Neural progenitor cell (in vitro differentiated cells): ENCODE results near the gene PSKH1. TPM values are rescaled to one million over a fixed set of nuclear protein-coding genes. Genes with fewer than 3 reads are reported as not detected.

Experiments used
- DNase-seq: peaks from one replicate; pipeline ENCODE4 v3.0.0-alpha.2; 2016; ENCODE audit warnings: low spot score
- H2AFZ ChIP-seq: fragments of 200-600 bp; sonication (generic); replicated peaks from 2 replicates; pipeline ENCODE4 v1.6.1; 2016; ENCODE audit warnings: antibody characterized with exemption
- H3F3A ChIP-seq: fragments of 200-600 bp; sonication (generic); 2 replicates; pipeline ENCODE4 v1.6.1; 2016; ENCODE audit warnings: antibody characterized with exemption, low read depth
- H3K27ac ChIP-seq: fragments of 200-600 bp; sonication (generic); 2 replicates; pipeline ENCODE4 v1.5.1; 2016; ENCODE audit warnings: mild to moderate bottlenecking
- H3K27me3 ChIP-seq: fragments of 200-600 bp; sonication (generic); 2 replicates; pipeline ENCODE4 v1.6.1; 2016; ENCODE audit warnings: mild to moderate bottlenecking, moderate library complexity
- H3K36me3 ChIP-seq: fragments of 200-600 bp; sonication (generic); 2 replicates; pipeline ENCODE4 v1.5.1; 2016
- H3K4me1 ChIP-seq: fragments of 200-600 bp; sonication (generic); 2 replicates; pipeline ENCODE4 v1.6.1; 2016; ENCODE audit warnings: mixed run types
- H3K4me2 ChIP-seq: fragments of 200-600 bp; sonication (generic); 2 replicates; pipeline ENCODE4 v1.6.1; 2016
- H3K4me3 ChIP-seq: fragments of 200-600 bp; sonication (generic); 2 replicates; pipeline ENCODE4 v1.5.1; 2016
- H3K79me2 ChIP-seq: fragments of 200-600 bp; sonication (generic); 2 replicates; pipeline ENCODE4 v1.6.1; 2016; ENCODE audit warnings: low read depth
- H3K9ac ChIP-seq: fragments of 200-600 bp; sonication (generic); 2 replicates; pipeline ENCODE4 v1.6.1; 2016
- H3K9me3 ChIP-seq: fragments of 200-600 bp; sonication (generic); 2 replicates; pipeline ENCODE4 v1.5.1; 2016; ENCODE audit warnings: low read depth
- H4K20me1 ChIP-seq: fragments of 200-600 bp; sonication (generic); 2 replicates; pipeline ENCODE4 v1.6.1; 2016; ENCODE audit warnings: low read depth
- H3K27ac Mint-ChIP-seq: 3 replicates; pipeline ENCODE4 v1.8.0; 2021; ENCODE audit warnings: mixed read lengths
- H3K27me3 Mint-ChIP-seq: 2 replicates; pipeline ENCODE4 v1.8.0; 2022; ENCODE audit warnings: low read depth, mild to moderate bottlenecking, inconsistent platforms, moderate library complexity, mixed read lengths; ENCODE audit not compliant: insufficient read depth
- H3K36me3 Mint-ChIP-seq: 3 replicates; pipeline ENCODE4 v1.8.0; 2021; ENCODE audit warnings: mixed read lengths
- H3K4me1 Mint-ChIP-seq: 3 replicates; pipeline ENCODE4 v1.8.0; 2021; ENCODE audit warnings: mixed read lengths
- H3K4me3 Mint-ChIP-seq: 3 replicates; pipeline ENCODE4 v1.8.0; 2021; ENCODE audit warnings: mild to moderate bottlenecking, moderate library complexity, mixed read lengths
- H3K9me3 Mint-ChIP-seq: 3 replicates; pipeline ENCODE4 v1.8.0; 2020; ENCODE audit warnings: mixed read lengths
- EZH2 ChIP-seq: fragments of 200-600 bp; sonication (generic); IDR thresholded peaks from 2 replicates; pipeline ENCODE4 v1.6.1; 2017; ENCODE audit warnings: antibody characterized with exemption, mild to moderate bottlenecking, moderate library complexity
- EZH2phosphoT487 ChIP-seq: fragments of 200-600 bp; sonication (generic); IDR thresholded peaks from 2 replicates; pipeline ENCODE4 v1.6.1; 2017; ENCODE audit warnings: antibody characterized with exemption
- total RNA-seq: library from RNA; depleted of rRNA; stranded (reverse); fragments of >200 nt; gene quantifications from 2 replicates; pipeline ENCODE4 v1.2.3, GENCODE V29; 2015; ENCODE audit warnings: low replicate concordance
- TF ChIP-seq, protein P1 (sequence below): fragments of 200-600 bp; sonication (generic); IDR thresholded peaks from 2 replicates; pipeline ENCODE4 v1.5.1; 2017; ENCODE audit warnings: antibody characterized with exemption, mild to moderate bottlenecking

Gene PSKH1
- total RNA-seq, 1 donor from 2014 or later, result 13.1 TPM

GRCh38 chr16:67942200-67942509 is 49.1 kb downstream of the PSKH1 start:
- Histone ChIP-seq H3F3A (peaks cover 36% of the 10 kb centered on the region), H3K4me1 (peaks cover 17% of the 10 kb centered on the region), H3K79me2 (peaks cover 5% of the 10 kb centered on the region), H4K20me1 (peaks cover 39% of the 10 kb centered on the region), H3K4me3 (no peak overlapping the region), H2AFZ (no peak overlapping the region), H3K9me3 (no peaks in the 10 kb centered on the region), H3K4me2 (no peak overlapping the region), H3K27ac (no peak overlapping the region), H3K9ac (no peak overlapping the region), H3K36me3 (no peaks in the 10 kb centered on the region), H3K27me3 (no peaks in the 10 kb centered on the region)
- H3K27ac Mint-ChIP-seq, result no peak overlapping the region
- peak; percentile 73 for DNase-seq
- peaks cover 24% of the 10 kb centered on the region for H3K4me1 Mint-ChIP-seq
- no peak overlapping the region for H3K4me3 Mint-ChIP-seq
- H3K9me3 Mint-ChIP-seq, result no peaks in the 10 kb centered on the region
- H3K27me3 Mint-ChIP-seq, result peaks cover 5% of the 10 kb centered on the region
- H3K36me3 Mint-ChIP-seq, result peaks cover 1% of the 10 kb centered on the region
- no peak for TF ChIP-seq EZH2
- TF ChIP-seq, protein P1, sequence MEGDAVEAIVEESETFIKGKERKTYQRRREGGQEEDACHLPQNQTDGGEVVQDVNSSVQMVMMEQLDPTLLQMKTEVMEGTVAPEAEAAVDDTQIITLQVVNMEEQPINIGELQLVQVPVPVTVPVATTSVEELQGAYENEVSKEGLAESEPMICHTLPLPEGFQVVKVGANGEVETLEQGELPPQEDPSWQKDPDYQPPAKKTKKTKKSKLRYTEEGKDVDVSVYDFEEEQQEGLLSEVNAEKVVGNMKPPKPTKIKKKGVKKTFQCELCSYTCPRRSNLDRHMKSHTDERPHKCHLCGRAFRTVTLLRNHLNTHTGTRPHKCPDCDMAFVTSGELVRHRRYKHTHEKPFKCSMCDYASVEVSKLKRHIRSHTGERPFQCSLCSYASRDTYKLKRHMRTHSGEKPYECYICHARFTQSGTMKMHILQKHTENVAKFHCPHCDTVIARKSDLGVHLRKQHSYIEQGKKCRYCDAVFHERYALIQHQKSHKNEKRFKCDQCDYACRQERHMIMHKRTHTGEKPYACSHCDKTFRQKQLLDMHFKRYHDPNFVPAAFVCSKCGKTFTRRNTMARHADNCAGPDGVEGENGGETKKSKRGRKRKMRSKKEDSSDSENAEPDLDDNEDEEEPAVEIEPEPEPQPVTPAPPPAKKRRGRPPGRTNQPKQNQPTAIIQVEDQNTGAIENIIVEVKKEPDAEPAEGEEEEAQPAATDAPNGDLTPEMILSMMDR, result peak; percentile 76

GRCh38 chr16:67942510-67943255 is 49.6 kb downstream of the PSKH1 start:
- no peaks in the 10 kb centered on the region for H3K9me3 ChIP-seq
- H3K36me3 ChIP-seq, result no peaks in the 10 kb centered on the region
- no peak for DNase-seq

DNA sequence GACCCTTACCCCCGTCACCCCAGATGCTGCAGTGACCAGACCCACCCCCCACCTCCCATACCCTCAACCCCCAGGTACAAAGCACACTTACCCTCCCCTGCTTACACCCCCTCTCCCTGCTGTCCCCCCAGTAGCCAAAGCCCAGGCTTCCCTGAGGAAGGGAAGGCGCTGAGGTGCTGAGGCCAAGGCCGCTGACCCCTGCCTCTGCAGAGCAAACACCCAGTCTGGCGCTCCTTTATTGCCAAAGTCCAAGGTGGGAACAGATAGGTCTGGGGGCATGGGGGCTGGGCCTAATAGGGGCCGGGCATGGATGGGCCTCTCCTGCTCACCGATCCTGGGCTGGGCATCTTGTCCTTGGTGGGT is 50.2 kb downstream of the PSKH1 start:
- Mint-ChIP-seq H3K27ac (peak overlapping the region; percentile 33), H3K4me3 (no peak overlapping the region), H3K4me1 (peaks cover 20% of the 10 kb centered on the region), H3K27me3 (peaks cover 4% of the 10 kb centered on the region), H3K9me3 (no peaks in the 10 kb centered on the region), H3K36me3 (peaks cover 1% of the 10 kb centered on the region)
- Histone ChIP-seq H3K27ac (no peak overlapping the region), H2AFZ (no peak overlapping the region), H3F3A (peaks cover 36% of the 10 kb centered on the region), H3K36me3 (no peaks in the 10 kb centered on the region), H3K4me2 (no peak overlapping the region), H3K9ac (no peak overlapping the region), H3K9me3 (no peaks in the 10 kb centered on the region), H3K27me3 (no peaks in the 10 kb centered on the region), H4K20me1 (peaks cover 37% of the 10 kb centered on the region), H3K4me3 (no peak overlapping the region), H3K4me1 (peaks cover 16% of the 10 kb centered on the region), H3K79me2 (no peaks in the 10 kb centered on the region)
- TF ChIP-seq, protein P1, result no peak
- no peak for TF ChIP-seq EZH2
- TF ChIP-seq EZH2phosphoT487, result no peak
- no peak for DNase-seq

More at GRCh38 chr16:67942510-67943255, 49.6 kb downstream of the PSKH1 start:
- Mint-ChIP-seq H3K36me3 (peaks cover 1% of the 10 kb centered on the region), H3K4me1 (peaks cover 20% of the 10 kb centered on the region), H3K27ac (no peak overlapping the region), H3K9me3 (no peaks in the 10 kb centered on the region), H3K4me3 (no peak overlapping the region), H3K27me3 (peaks cover 3% of the 10 kb centered on the region)
- Histone ChIP-seq H3K9ac (no peak overlapping the region), H3K4me1 (peaks cover 16% of the 10 kb centered on the region), H3K27me3 (no peaks in the 10 kb centered on the region), H2AFZ (no peak overlapping the region), H3F3A (peaks cover 36% of the 10 kb centered on the region), H3K79me2 (no peaks in the 10 kb centered on the region), H4K20me1 (peaks cover 37% of the 10 kb centered on the region), H3K27ac (no peak overlapping the region), H3K4me3 (no peak overlapping the region), H3K4me2 (no peak overlapping the region)
- TF ChIP-seq EZH2 (no peak), EZH2phosphoT487 (no peak)
- TF ChIP-seq, protein P1, result no peak
